B cell (primary cell): ENCODE results near the gene CTNNA2.

Experiments used
- EZH2 ChIP-seq: IDR thresholded peaks from 2 replicates; pipeline ENCODE4 v1.6.1; 2012; ENCODE audit warnings: borderline replicate concordance, low read depth, mild to moderate bottlenecking, moderate library complexity, low read length; ENCODE audit not compliant: insufficient read depth, poor library complexity, severe bottlenecking
- TF ChIP-seq, protein P1 (sequence below): fragments of 200-600 bp; IDR thresholded peaks from one replicate; pipeline ENCODE4 v1.8.0; 2022; ENCODE audit warnings: antibody characterized with exemption, mild to moderate bottlenecking

DNA sequence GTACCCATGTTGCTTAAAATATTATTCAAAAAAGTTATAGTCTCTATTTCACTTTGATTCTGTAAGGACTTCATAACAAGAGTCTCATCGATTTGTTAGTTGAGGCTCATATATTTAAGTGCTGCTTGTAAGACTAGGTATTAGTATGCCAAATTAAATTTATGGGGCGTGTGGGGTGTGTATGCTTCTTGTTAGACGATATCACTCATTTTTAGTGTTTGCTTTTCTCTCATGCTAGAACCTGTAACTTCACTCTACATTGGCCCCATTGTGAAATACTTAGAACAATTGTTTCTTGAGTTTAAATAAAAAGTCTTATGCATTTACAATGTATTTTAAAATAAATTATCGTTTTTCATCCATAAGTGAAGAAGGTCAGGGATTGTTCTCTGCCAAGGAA, 63.6 kb downstream of the CTNNA2 start:
- TF ChIP-seq, protein P1, sequence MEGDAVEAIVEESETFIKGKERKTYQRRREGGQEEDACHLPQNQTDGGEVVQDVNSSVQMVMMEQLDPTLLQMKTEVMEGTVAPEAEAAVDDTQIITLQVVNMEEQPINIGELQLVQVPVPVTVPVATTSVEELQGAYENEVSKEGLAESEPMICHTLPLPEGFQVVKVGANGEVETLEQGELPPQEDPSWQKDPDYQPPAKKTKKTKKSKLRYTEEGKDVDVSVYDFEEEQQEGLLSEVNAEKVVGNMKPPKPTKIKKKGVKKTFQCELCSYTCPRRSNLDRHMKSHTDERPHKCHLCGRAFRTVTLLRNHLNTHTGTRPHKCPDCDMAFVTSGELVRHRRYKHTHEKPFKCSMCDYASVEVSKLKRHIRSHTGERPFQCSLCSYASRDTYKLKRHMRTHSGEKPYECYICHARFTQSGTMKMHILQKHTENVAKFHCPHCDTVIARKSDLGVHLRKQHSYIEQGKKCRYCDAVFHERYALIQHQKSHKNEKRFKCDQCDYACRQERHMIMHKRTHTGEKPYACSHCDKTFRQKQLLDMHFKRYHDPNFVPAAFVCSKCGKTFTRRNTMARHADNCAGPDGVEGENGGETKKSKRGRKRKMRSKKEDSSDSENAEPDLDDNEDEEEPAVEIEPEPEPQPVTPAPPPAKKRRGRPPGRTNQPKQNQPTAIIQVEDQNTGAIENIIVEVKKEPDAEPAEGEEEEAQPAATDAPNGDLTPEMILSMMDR, result no peak
- no peak for TF ChIP-seq EZH2
